ACC112 (cell line): Measurements from ENCODE around the gene ZMYND8.
"Not testable (repeated sequence)": the region's sequence is repeated elsewhere in the genome, so short reads cannot be mapped to it uniquely, and the experiment has no call there.

Experiments used
- H2AFZ ChIP-seq: fragments of 200-600 bp; sonication (generic); one replicate; pipeline ENCODE4 v1.6.0; 2017; ENCODE audit warnings: antibody characterized with exemption, low read length; ENCODE audit not compliant: unreplicated experiment
- H3K27ac ChIP-seq: fragments of 200-600 bp; sonication (generic); 2 replicates; pipeline ENCODE4 v1.5.1; 2014; ENCODE audit warnings: low read depth, mild to moderate bottlenecking, antibody characterized with exemption, low read length, moderate library complexity
- H3K27me3 ChIP-seq: fragments of 200-600 bp; sonication (generic); 2 replicates; pipeline ENCODE4 v1.6.1; 2014; ENCODE audit warnings: mild to moderate bottlenecking, antibody characterized with exemption, low read length, moderate library complexity, mixed read lengths; ENCODE audit not compliant: insufficient read depth
- H3K36me3 ChIP-seq: fragments of 200-600 bp; sonication (generic); 2 replicates; pipeline ENCODE4 v1.6.1; 2016; ENCODE audit warnings: mild to moderate bottlenecking, antibody characterized with exemption, low read length, moderate library complexity, mixed read lengths; ENCODE audit not compliant: insufficient read depth
- H3K4me1 ChIP-seq: fragments of 200-600 bp; sonication (generic); one replicate; pipeline ENCODE4 v1.6.1; 2016; ENCODE audit warnings: low read length, mixed read lengths; ENCODE audit not compliant: insufficient read depth, unreplicated experiment, control insufficient read depth
- H3K4me3 ChIP-seq: fragments of 200-600 bp; sonication (generic); 2 replicates; pipeline ENCODE4 v1.5.1; 2014; ENCODE audit warnings: mild to moderate bottlenecking, low read depth, low read length
- H3K79me2 ChIP-seq: fragments of 200-600 bp; sonication (generic); one replicate; pipeline ENCODE4 v1.6.0; 2016; ENCODE audit warnings: low read length; ENCODE audit not compliant: control insufficient read depth, unreplicated experiment, insufficient read depth

The ZMYND8 gene

GRCh38 chr20:47208534-47209174 lies 147.8 kb downstream of the ZMYND8 start:
- Histone ChIP-seq H2AFZ (no peak overlapping the region), H3K36me3 (peaks cover 20% of the 10 kb centered on the region; the same call in 1 of the 2 replicates), H3K79me2 (no peaks in the 10 kb centered on the region), H3K4me3 (no peak overlapping the region), H3K27me3 (no peaks in the 10 kb centered on the region), H3K4me1 (peaks cover 13% of the 10 kb centered on the region), H3K27ac (no peak overlapping the region)

GRCh38 chr20:47206962-47207641 lies 149.4 kb downstream of the ZMYND8 start:
- H3K4me3 ChIP-seq, result no peak overlapping the region
- peaks cover 13% of the 10 kb centered on the region for H3K4me1 ChIP-seq
- no peaks in the 10 kb centered on the region for H3K27me3 ChIP-seq
- no peaks in the 10 kb centered on the region for H3K79me2 ChIP-seq
- peaks cover 11% of the 10 kb centered on the region; the same call in 1 of the 2 replicates for H3K36me3 ChIP-seq
- H2AFZ ChIP-seq, result no peak overlapping the region
- no peak overlapping the region for H3K27ac ChIP-seq

- not testable (repeated sequence) for H3K27ac ChIP-seq, H3K79me2 ChIP-seq, H2AFZ ChIP-seq, H3K36me3 ChIP-seq, H3K27me3 ChIP-seq, H3K4me3 ChIP-seq
- H3K4me1 ChIP-seq, result peaks cover 13% of the 10 kb centered on the region
Measured at GRCh38 chr20:47206552-47206951, 149.9 kb downstream of the ZMYND8 start.

GRCh38 chr20:47205577-47206123 lies 150.8 kb downstream of the ZMYND8 start:
- Histone ChIP-seq H3K27ac (no peak overlapping the region), H3K4me3 (no peak overlapping the region), H3K27me3 (no peaks in the 10 kb centered on the region), H3K4me1 (peaks cover 13% of the 10 kb centered on the region), H2AFZ (no peak overlapping the region), H3K79me2 (no peaks in the 10 kb centered on the region), H3K36me3 (peaks cover 9% of the 10 kb centered on the region; the same call in 1 of the 2 replicates)

- not testable (repeated sequence) for H3K27ac ChIP-seq, H2AFZ ChIP-seq, H3K27me3 ChIP-seq, H3K4me3 ChIP-seq, H3K79me2 ChIP-seq, H3K36me3 ChIP-seq
- peaks cover 13% of the 10 kb centered on the region for H3K4me1 ChIP-seq
Measured at GRCh38 chr20:47204850-47205122, 151.7 kb downstream of the ZMYND8 start.

- no peaks in the 10 kb centered on the region for H3K27me3 ChIP-seq
- H3K79me2 ChIP-seq, result no peaks in the 10 kb centered on the region
- H3K36me3 ChIP-seq, result no peaks in the 10 kb centered on the region
- no peak overlapping the region for H2AFZ ChIP-seq
- peaks cover 13% of the 10 kb centered on the region for H3K4me1 ChIP-seq
- no peak overlapping the region for H3K4me3 ChIP-seq
- no peak overlapping the region for H3K27ac ChIP-seq
Measured at GRCh38 chr20:47204008-47204849, 152.3 kb downstream of the ZMYND8 start.

GRCh38 chr20:47202733-47203667 lies 153.5 kb downstream of the ZMYND8 start:
- Histone ChIP-seq H3K79me2 (no peaks in the 10 kb centered on the region), H3K36me3 (no peaks in the 10 kb centered on the region), H3K27me3 (no peaks in the 10 kb centered on the region), H3K27ac (no peak overlapping the region), H2AFZ (no peak overlapping the region), H3K4me1 (peaks cover 13% of the 10 kb centered on the region), H3K4me3 (no peak overlapping the region)

GRCh38 chr20:47201074-47201730 lies 155.3 kb downstream of the ZMYND8 start:
- no peak overlapping the region for H3K27ac ChIP-seq

GRCh38 chr20:47198996-47199552 lies 157.4 kb downstream of the ZMYND8 start:
- Histone ChIP-seq H3K79me2 (no peaks in the 10 kb centered on the region), H3K4me3 (no peak overlapping the region), H3K4me1 (no peaks in the 10 kb centered on the region), H3K27me3 (no peaks in the 10 kb centered on the region), H2AFZ (no peak overlapping the region), H3K27ac (no peak overlapping the region), H3K36me3 (no peaks in the 10 kb centered on the region)

More at GRCh38 chr20:47201074-47201730, 155.3 kb downstream of the ZMYND8 start:
- H3K4me1 ChIP-seq, result peaks cover 13% of the 10 kb centered on the region
- H3K36me3 ChIP-seq, result no peaks in the 10 kb centered on the region
- no peaks in the 10 kb centered on the region for H3K27me3 ChIP-seq
- no peaks in the 10 kb centered on the region for H3K79me2 ChIP-seq
- no peak overlapping the region for H3K4me3 ChIP-seq
- no peak overlapping the region for H2AFZ ChIP-seq
